ENCODE data around the gene EFCAB12. TPM values are rescaled to one million over a fixed set of nuclear protein-coding genes. Genes with fewer than 3 reads are reported as not detected.

Gene EFCAB12
- total and polyA plus RNA-seq, 2 experiments from 2014 or later = not detected

DNA sequence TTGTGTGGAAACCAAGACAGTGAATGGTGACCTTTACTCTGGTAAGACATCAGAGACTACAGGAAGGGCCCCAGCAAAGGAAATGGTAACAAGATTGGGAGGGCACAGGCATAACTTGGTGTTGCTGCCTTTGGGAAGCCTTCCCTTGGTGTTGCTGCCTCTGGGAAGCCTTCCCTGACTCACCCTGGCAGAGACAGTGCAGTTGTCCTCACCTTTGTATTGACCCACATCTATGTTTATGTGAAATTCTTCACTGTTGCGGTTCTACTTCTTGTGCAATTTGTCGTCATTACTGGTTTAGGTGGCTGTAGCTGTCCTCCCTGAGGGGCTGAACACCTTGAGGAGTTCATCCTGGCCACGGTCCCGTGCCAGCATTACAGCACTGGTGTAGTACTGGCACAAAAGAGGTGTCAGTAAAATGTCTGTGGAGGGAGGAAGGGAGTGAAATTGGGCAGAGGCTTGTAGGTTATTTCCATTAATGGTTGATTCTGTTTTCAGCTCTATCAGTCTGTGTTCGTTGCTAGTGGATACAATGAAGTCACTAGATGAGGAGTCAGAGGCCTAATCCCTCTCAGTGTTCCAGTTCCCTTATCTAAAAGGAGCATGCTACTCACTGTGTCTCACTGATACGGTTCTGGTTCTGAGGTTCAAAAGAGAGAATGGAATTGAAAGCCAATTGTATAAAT lies 33.2 kb upstream of the EFCAB12 start:
- no peaks in the 10 kb centered on the region for H3K27me3 ChIP-seq (replicated peaks; ENCODE audit: insufficient read depth)
- H3K36me3 ChIP-seq (ENCODE audit: low read depth) = no peaks in the 10 kb centered on the region
- H3K4me1 ChIP-seq (ENCODE audit: insufficient read depth) = peaks cover 17% of the 10 kb centered on the region
- H3K9me2 ChIP-seq (ENCODE audit: insufficient read depth) = no peaks in the 10 kb centered on the region
- in situ Hi-C loops (cut with MboI) = no loop called here
- no peak for TF ChIP-seq EZH2phosphoT487 (IDR thresholded peaks at IDR 0.05; ENCODE audit: insufficient read depth, low read depth)
- TF ChIP-seq EZH2 (IDR thresholded peaks at IDR 0.05; ENCODE audit: insufficient read depth, poor library complexity, severe bottlenecking) = no peak
- DNase-seq = peak; percentile 61
- H3K79me2 ChIP-seq (ENCODE audit: insufficient read depth) = no peaks in the 10 kb centered on the region
- H3K4me3 ChIP-seq = no peak overlapping the region
- H3K9me3 ChIP-seq (ENCODE audit: low read depth) = no peaks in the 10 kb centered on the region
- H3F3A ChIP-seq (ENCODE audit: insufficient read depth) = peaks cover 17% of the 10 kb centered on the region
- WGBS, 2 experiments (ENCODE audit: low coverage in 1 of 2, low lambda C conversion rate in 2 of 2, missing lambda C conversion rate in 2 of 2) = 68 to 82% methylated on average over 6 of the region's 6 CpGs
- peak overlapping the region; percentile 54 for H3K9ac ChIP-seq
- H3K27ac ChIP-seq = peak overlapping the region; percentile 83
- H3K4me2 ChIP-seq (ENCODE audit: unreplicated experiment) = peak overlapping the region; percentile 35
- no peaks in the 10 kb centered on the region for H4K20me1 ChIP-seq (ENCODE audit: insufficient read depth)
- no peak overlapping the region for H2AFZ ChIP-seq

- H3F3A ChIP-seq (ENCODE audit: insufficient read depth) = peaks cover 17% of the 10 kb centered on the region
- H3K4me1 ChIP-seq (ENCODE audit: insufficient read depth) = peaks cover 17% of the 10 kb centered on the region
- H3K4me3 ChIP-seq = no peak overlapping the region
- no peak overlapping the region for H2AFZ ChIP-seq
- peak overlapping the region; percentile 35 for H3K4me2 ChIP-seq (ENCODE audit: unreplicated experiment)
- peak overlapping the region; percentile 83 for H3K27ac ChIP-seq
- no peaks in the 10 kb centered on the region for H3K36me3 ChIP-seq (ENCODE audit: low read depth)
- TF ChIP-seq EZH2phosphoT487 (IDR thresholded peaks at IDR 0.05; ENCODE audit: insufficient read depth, low read depth) = no peak
- TF ChIP-seq EZH2 (IDR thresholded peaks at IDR 0.05; ENCODE audit: insufficient read depth, poor library complexity, severe bottlenecking) = no peak
- in situ Hi-C loops (cut with MboI) = no loop called here
- H4K20me1 ChIP-seq (ENCODE audit: insufficient read depth) = no peaks in the 10 kb centered on the region
- no peaks in the 10 kb centered on the region for H3K27me3 ChIP-seq (replicated peaks; ENCODE audit: insufficient read depth)
- H3K9me2 ChIP-seq (ENCODE audit: insufficient read depth) = no peaks in the 10 kb centered on the region
- H3K9me3 ChIP-seq (ENCODE audit: low read depth) = no peaks in the 10 kb centered on the region
- H3K79me2 ChIP-seq (ENCODE audit: insufficient read depth) = no peaks in the 10 kb centered on the region
- DNase-seq = peak; percentile 89
- H3K9ac ChIP-seq = peak overlapping the region; percentile 54
- WGBS, 2 experiments (ENCODE audit: low coverage in 1 of 2, low lambda C conversion rate in 2 of 2, missing lambda C conversion rate in 2 of 2) = 0 to 3% methylated on average over 1 of the region's 1 CpG
Measured at GRCh38 chr3:129461022-129461421, 32.6 kb upstream of the EFCAB12 start.

DNA sequence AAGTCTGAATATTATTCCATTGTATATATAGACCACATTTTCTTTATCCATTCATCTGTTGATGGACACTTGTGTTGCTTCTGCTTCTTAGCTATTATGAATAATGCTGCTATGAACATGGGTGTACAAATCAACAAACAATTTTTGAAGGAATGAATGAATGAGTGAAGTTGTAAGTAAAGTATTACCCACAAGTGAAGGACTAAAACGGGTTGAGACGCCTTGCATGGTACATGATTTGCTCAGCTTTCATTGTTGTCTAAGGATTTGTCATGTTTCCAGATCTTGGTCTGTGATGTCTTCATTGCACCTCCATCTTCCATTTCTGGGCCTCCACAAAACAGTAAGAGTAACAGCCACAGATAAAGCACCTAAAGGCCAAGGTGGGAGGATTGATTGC lies 32.1 kb upstream of the EFCAB12 start:
- H3K27ac ChIP-seq = peak overlapping the region; percentile 83

DNA sequence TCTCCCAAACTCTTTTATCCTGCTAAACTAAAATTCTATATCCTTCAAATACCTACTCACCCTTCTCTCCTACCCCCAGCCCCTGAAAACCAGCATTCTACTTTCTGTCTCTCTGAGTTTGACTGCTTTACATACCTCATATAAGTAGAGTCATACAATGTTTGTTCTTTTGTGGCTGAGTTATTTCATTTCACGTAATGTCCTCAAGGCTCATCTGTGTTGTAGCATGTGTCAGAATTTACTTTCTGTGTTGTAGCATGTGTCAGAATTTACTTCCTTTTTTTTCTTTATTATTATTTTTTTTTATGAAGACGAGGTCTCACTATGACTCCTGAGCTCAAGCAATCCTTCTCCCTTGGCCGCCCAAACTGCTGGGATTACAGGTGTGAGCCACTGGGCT lies 31.7 kb upstream of the EFCAB12 start:
- Histone ChIP-seq H4K20me1 (ENCODE audit: insufficient read depth) (no peaks in the 10 kb centered on the region), H3K27me3 (replicated peaks; ENCODE audit: insufficient read depth) (no peaks in the 10 kb centered on the region), H2AFZ (no peak overlapping the region), H3K4me2 (ENCODE audit: unreplicated experiment) (no peak overlapping the region), H3K79me2 (ENCODE audit: insufficient read depth) (no peaks in the 10 kb centered on the region), H3K36me3 (ENCODE audit: low read depth) (no peaks in the 10 kb centered on the region), H3F3A (ENCODE audit: insufficient read depth) (peaks cover 17% of the 10 kb centered on the region), H3K4me3 (no peak overlapping the region), H3K9me3 (ENCODE audit: low read depth) (no peaks in the 10 kb centered on the region), H3K9ac (no peak overlapping the region), H3K27ac (no peak overlapping the region), H3K4me1 (ENCODE audit: insufficient read depth) (peaks cover 17% of the 10 kb centered on the region), H3K9me2 (ENCODE audit: insufficient read depth) (no peaks in the 10 kb centered on the region)
- 95 to 99% methylated on average over 3 of the region's 3 CpGs for WGBS, 2 experiments (ENCODE audit: low coverage in 1 of 2, low lambda C conversion rate in 2 of 2, missing lambda C conversion rate in 2 of 2)
- no peak for DNase-seq
- TF ChIP-seq EZH2 (IDR thresholded peaks at IDR 0.05; ENCODE audit: insufficient read depth, poor library complexity, severe bottlenecking) (no peak), EZH2phosphoT487 (IDR thresholded peaks at IDR 0.05; ENCODE audit: insufficient read depth, low read depth) (no peak)
- in situ Hi-C loops (cut with MboI) = no loop called here

More for the DNA sequence above, 32.1 kb upstream of the EFCAB12 start:
- in situ Hi-C loops (cut with MboI) = no loop called here
- Histone ChIP-seq H3K4me2 (ENCODE audit: unreplicated experiment) (no peak overlapping the region), H2AFZ (no peak overlapping the region), H3K9ac (0 out of 2 replicates have a peak overlapping the region, but pooled peaks have one; percentile 7), H3F3A (ENCODE audit: insufficient read depth) (peaks cover 17% of the 10 kb centered on the region), H3K36me3 (ENCODE audit: low read depth) (no peaks in the 10 kb centered on the region), H3K4me3 (no peak overlapping the region), H3K4me1 (ENCODE audit: insufficient read depth) (peaks cover 17% of the 10 kb centered on the region), H3K79me2 (ENCODE audit: insufficient read depth) (no peaks in the 10 kb centered on the region), H3K9me3 (ENCODE audit: low read depth) (no peaks in the 10 kb centered on the region), H3K9me2 (ENCODE audit: insufficient read depth) (no peaks in the 10 kb centered on the region), H4K20me1 (ENCODE audit: insufficient read depth) (no peaks in the 10 kb centered on the region), H3K27me3 (replicated peaks; ENCODE audit: insufficient read depth) (no peaks in the 10 kb centered on the region)
- DNase-seq = no peak
- WGBS, 2 experiments (ENCODE audit: low coverage in 1 of 2, low lambda C conversion rate in 2 of 2, missing lambda C conversion rate in 2 of 2) = 94 to 96% methylated on average over 2 of the region's 2 CpGs
- TF ChIP-seq EZH2phosphoT487 (IDR thresholded peaks at IDR 0.05; ENCODE audit: insufficient read depth, low read depth) (no peak), EZH2 (IDR thresholded peaks at IDR 0.05; ENCODE audit: insufficient read depth, poor library complexity, severe bottlenecking) (no peak)
